Dendritic cell treated with granulocyte-macrophage colony-stimulating factor and Interleukin-4, amounts not matched to agents 40 ng/mL and 50 ng/mL, for 4 days (primary cell): Measurements from ENCODE around the gene CORO1C.
"Not testable (repeated sequence)": the region's sequence is repeated elsewhere in the genome, so short reads cannot be mapped to it uniquely, and the experiment has no call there.

Experiments
- H3K27ac Mint-ChIP-seq: one replicate; pipeline ENCODE4 v1.8.0; 2022; ENCODE audit warnings: mild to moderate bottlenecking, mixed read lengths
- H3K27me3 Mint-ChIP-seq: one replicate; pipeline ENCODE4 v1.8.0; 2022; ENCODE audit warnings: mild to moderate bottlenecking, mixed read lengths
- H3K36me3 Mint-ChIP-seq: one replicate; pipeline ENCODE4 v1.8.0; 2022; ENCODE audit warnings: low read depth, mixed read lengths
- H3K4me1 Mint-ChIP-seq: one replicate; pipeline ENCODE4 v1.8.0; 2022; ENCODE audit warnings: low read depth, mixed read lengths
- H3K4me3 Mint-ChIP-seq: one replicate; pipeline ENCODE4 v1.8.0; 2022; ENCODE audit warnings: mild to moderate bottlenecking, moderate library complexity, mixed read lengths
- H3K9me3 Mint-ChIP-seq: one replicate; pipeline ENCODE4 v1.8.0; 2022; ENCODE audit warnings: mixed read lengths
- intact Hi-C: fragments of 100-400 bp; cut with micrococcal nuclease; formaldehyde crosslinking; loops from one replicate; pipeline ENCODE4 v1.15.0; 2022

Gene CORO1C

GRCh38 chr12:108731105-108731865 lies at the start of gene CORO1C:
TSS of gene CORO1C (minus strand) at chr12:108731518. CDS start at chr12:108701318, 30,200 bp downstream.
- Mint-ChIP-seq H3K27ac (peak within 1 kb of the TSS; percentile 97), H3K27me3 (no peaks in the 10 kb centered on the region), H3K4me3 (peak within 1 kb of the TSS; percentile 92), H3K4me1 (peaks cover 61% of the 10 kb centered on the region), H3K36me3 (peaks cover 44% of the 10 kb centered on the region), H3K9me3 (no peaks in the 10 kb centered on the region)
- intact Hi-C loops: loop anchor here (2.0 to 5.0 kb wide), 4 partner anchors 36 to 169 kb away; partner anchors contain the start of genes ISCU and SART3

- Mint-ChIP-seq H3K36me3 (peaks cover 31% of the 10 kb centered on the region), H3K4me3 (no peak overlapping the region), H3K27ac (no peak overlapping the region), H3K4me1 (peaks cover 5% of the 10 kb centered on the region), H3K27me3 (peaks cover 2% of the 10 kb centered on the region), H3K9me3 (no peaks in the 10 kb centered on the region)
- intact Hi-C loops: no loop called here
Observed at GRCh38 chr12:108779998-108780688, 48.8 kb upstream of the CORO1C start.

GRCh38 chr12:108778053-108778452 lies 46.7 kb upstream of the CORO1C start:
- no peaks in the 10 kb centered on the region for H3K9me3 Mint-ChIP-seq
- peaks cover 2% of the 10 kb centered on the region for H3K27me3 Mint-ChIP-seq
- peaks cover 26% of the 10 kb centered on the region for H3K4me1 Mint-ChIP-seq
- H3K36me3 Mint-ChIP-seq: peaks cover 10% of the 10 kb centered on the region
- no peak overlapping the region for H3K27ac Mint-ChIP-seq
- intact Hi-C loops: no loop called here
- no peak overlapping the region for H3K4me3 Mint-ChIP-seq

GRCh38 chr12:108777156-108777555 lies 45.8 kb upstream of the CORO1C start:
- Mint-ChIP-seq H3K4me3 (no peak overlapping the region), H3K4me1 (peaks cover 29% of the 10 kb centered on the region), H3K9me3 (no peaks in the 10 kb centered on the region), H3K27me3 (peaks cover 2% of the 10 kb centered on the region), H3K36me3 (peaks cover 6% of the 10 kb centered on the region), H3K27ac (no peak overlapping the region)
- intact Hi-C loops: no loop called here

GRCh38 chr12:108773798-108774788 lies 42.8 kb upstream of the CORO1C start:
- Mint-ChIP-seq H3K4me3 (no peak overlapping the region), H3K36me3 (no peaks in the 10 kb centered on the region), H3K4me1 (peaks cover 34% of the 10 kb centered on the region), H3K27ac (no peak overlapping the region), H3K27me3 (peaks cover 6% of the 10 kb centered on the region), H3K9me3 (no peaks in the 10 kb centered on the region)
- intact Hi-C loops: no loop called here

GRCh38 chr12:108772891-108773797 lies 41.8 kb upstream of the CORO1C start:
- no peak overlapping the region for H3K27ac Mint-ChIP-seq
- no peak overlapping the region for H3K4me3 Mint-ChIP-seq
- H3K27me3 Mint-ChIP-seq: peaks cover 4% of the 10 kb centered on the region
- peaks cover 44% of the 10 kb centered on the region for H3K4me1 Mint-ChIP-seq
- no peaks in the 10 kb centered on the region for H3K9me3 Mint-ChIP-seq
- intact Hi-C loops: no loop called here
- H3K36me3 Mint-ChIP-seq: no peaks in the 10 kb centered on the region

- Mint-ChIP-seq H3K4me3 (no peak overlapping the region), H3K27ac (no peak overlapping the region), H3K9me3 (no peaks in the 10 kb centered on the region), H3K4me1 (peaks cover 44% of the 10 kb centered on the region), H3K27me3 (peaks cover 4% of the 10 kb centered on the region), H3K36me3 (no peaks in the 10 kb centered on the region)
- intact Hi-C loops: no loop called here
Observed at GRCh38 chr12:108772247-108772646, 40.9 kb upstream of the CORO1C start.

GRCh38 chr12:108771835-108772234 lies 40.5 kb upstream of the CORO1C start:
- intact Hi-C loops, H3K9me3 Mint-ChIP-seq, H3K36me3 Mint-ChIP-seq, H3K27ac Mint-ChIP-seq, H3K27me3 Mint-ChIP-seq, H3K4me3 Mint-ChIP-seq: not testable (repeated sequence)
- H3K4me1 Mint-ChIP-seq: peaks cover 44% of the 10 kb centered on the region

GRCh38 chr12:108770963-108771362 lies 39.6 kb upstream of the CORO1C start:
- no peak overlapping the region for H3K4me3 Mint-ChIP-seq
- H3K27ac Mint-ChIP-seq: peak overlapping the region; percentile 62
- H3K9me3 Mint-ChIP-seq: no peaks in the 10 kb centered on the region
- H3K4me1 Mint-ChIP-seq: peaks cover 44% of the 10 kb centered on the region
- intact Hi-C loops: no loop called here
- peaks cover 4% of the 10 kb centered on the region for H3K27me3 Mint-ChIP-seq
- H3K36me3 Mint-ChIP-seq: no peaks in the 10 kb centered on the region

GRCh38 chr12:108770269-108770829 lies 39.0 kb upstream of the CORO1C start:
- Mint-ChIP-seq H3K9me3 (no peaks in the 10 kb centered on the region), H3K4me1 (peaks cover 44% of the 10 kb centered on the region), H3K36me3 (no peaks in the 10 kb centered on the region), H3K27me3 (peaks cover 4% of the 10 kb centered on the region), H3K4me3 (no peak overlapping the region), H3K27ac (peak overlapping the region; percentile 62)
- intact Hi-C loops: no loop called here

GRCh38 chr12:108768591-108769500 lies 37.5 kb upstream of the CORO1C start:
- Mint-ChIP-seq H3K9me3 (no peaks in the 10 kb centered on the region), H3K27ac (no peak overlapping the region), H3K4me1 (peaks cover 30% of the 10 kb centered on the region), H3K36me3 (no peaks in the 10 kb centered on the region), H3K27me3 (peaks cover 4% of the 10 kb centered on the region), H3K4me3 (peak overlapping the region; percentile 48)
- intact Hi-C loops: loop anchor here (5.0 kb wide), 1 partner anchor 37 kb away; the partner anchor contains the start of gene CORO1C

- Mint-ChIP-seq H3K27me3 (peaks cover 4% of the 10 kb centered on the region), H3K9me3 (no peaks in the 10 kb centered on the region), H3K36me3 (no peaks in the 10 kb centered on the region), H3K27ac (no peak overlapping the region), H3K4me1 (peaks cover 18% of the 10 kb centered on the region), H3K4me3 (no peak overlapping the region)
- intact Hi-C loops: loop anchor here (5.0 kb wide), 1 partner anchor 34 kb away; the partner anchor contains the start of gene CORO1C
Observed at GRCh38 chr12:108766294-108766693, 35.0 kb upstream of the CORO1C start.
